K562 (cell line): Measurements from ENCODE around the gene IMMP2L. TPM values are rescaled to one million over a fixed set of nuclear protein-coding genes. Genes with fewer than 3 reads are reported as not detected.

Experiments
- ATAC-seq: fragments of 200-7000 bp; cut with Tn5 transposase; 3 replicates; pipeline ENCODE4 v1.9.1; 2020; ENCODE audit warnings: moderate library complexity
- BruUV-seq: library from RNA; stranded (reverse); fragments of 400-500 nt; replicated peaks from 2 replicates; lab custom pipeline; 2021; lab: Mats Ljungman, UMichigan
- CTCF ChIA-PET: fragments of 300-600 bp; formaldehyde crosslinking; extraction: SDS; loops from one replicate; lab custom pipeline; 2021; ENCODE audit warnings: low intra/inter-chr PET ratio; lab: Yijun Ruan, JAX
- POLR2A ChIA-PET: fragments of 300-600, 350-650 bp; sonication (Branson Sonifier 250); formaldehyde crosslinking; extraction: SDS; loops from one replicate; lab custom pipeline; 2021; ENCODE audit warnings: antibody characterized with exemption, inconsistent platforms; lab: Yijun Ruan, JAX
- DNase-seq, 4 experiments: peaks; one replicate each; pipeline versions ENCODE4 v3.0.0 to v3.0.0-alpha.2; 2011 to 2018; ENCODE audit warnings: low spot score in 3 of 4, mixed read lengths in 3 of 4; ENCODE audit errors: extremely low read depth in 1 of 4
- FAIRE-seq: peaks from 2 replicates; lab custom pipeline; 2011; peaks lifted over from hg19 to GRCh38; lab: Jason Lieb, UNC
- H2AFZ ChIP-seq: 2 replicates; pipeline ENCODE4 v1.6.0; 2011; ENCODE audit warnings: low read depth, low read length, control low read depth, inconsistent platforms
- H3K27ac ChIP-seq: fragments of 200-600 bp; 3 replicates; pipeline ENCODE4 v1.8.0; 2011; ENCODE audit warnings: low read depth, mild to moderate bottlenecking, control low read depth, inconsistent platforms, low read length, moderate library complexity, mixed read lengths; ENCODE audit errors: extremely low read depth
- H3K27me3 ChIP-seq, 2 experiments: fragments of 300-600 bp in 1 of 2; 2 replicates in 1 of 2; 3 replicates in 1 of 2; pipeline versions ENCODE4 v1.6.0 to v1.8.0; 2011; ENCODE audit warnings: inconsistent platforms in 2 of 2, low read length in 2 of 2, mild to moderate bottlenecking in 1 of 2, mixed read lengths in 1 of 2, moderate library complexity in 1 of 2; ENCODE audit not compliant: control insufficient read depth in 2 of 2, insufficient read depth in 2 of 2
- H3K36me3 ChIP-seq: fragments of 300-600 bp; 3 replicates; pipeline ENCODE4 v1.8.0; 2011; ENCODE audit warnings: mild to moderate bottlenecking, low read length, inconsistent platforms; ENCODE audit not compliant: control insufficient read depth, insufficient read depth
- H3K4me1 ChIP-seq, 2 experiments: fragments of 200-600 bp in 1 of 2; replicated peaks in 1 of 2; 2 replicates in 1 of 2; 3 replicates in 1 of 2; pipeline versions ENCODE4 v1.5.1 to v1.8.0; 2011; ENCODE audit warnings: inconsistent platforms in 2 of 2, low read length in 2 of 2, mild to moderate bottlenecking in 1 of 2, mixed read lengths in 1 of 2, moderate library complexity in 1 of 2; ENCODE audit not compliant: control insufficient read depth in 2 of 2, insufficient read depth in 2 of 2
- H3K4me2 ChIP-seq: 2 replicates; pipeline ENCODE4 v1.6.1; 2011; ENCODE audit warnings: low read length, control low read depth, inconsistent platforms, mixed read lengths; ENCODE audit not compliant: insufficient read depth
- H3K4me3 ChIP-seq: fragments of 200-600 bp; sonication (generic), shearing (Covaris generic); 2 replicates; pipeline ENCODE4 v1.5.1; 2016; ENCODE audit warnings: control low read depth, inconsistent platforms
- H3K79me2 ChIP-seq: fragments of 200-600 bp; 3 replicates; pipeline ENCODE4 v1.8.0; 2011; ENCODE audit warnings: low read length, inconsistent platforms; ENCODE audit not compliant: control insufficient read depth, insufficient read depth
- H3K9ac ChIP-seq, 2 experiments: 2 replicates each; pipeline versions ENCODE4 v1.6.0 to v1.6.1; 2011; ENCODE audit warnings: low read depth in 2 of 2, low read length in 2 of 2, control low read depth in 1 of 2, inconsistent platforms in 1 of 2, mild to moderate bottlenecking in 1 of 2, mixed read lengths in 1 of 2; ENCODE audit not compliant: insufficient read depth in 1 of 2
- H3K9me1 ChIP-seq: one replicate; pipeline ENCODE4 v1.6.0; 2011; ENCODE audit warnings: inconsistent platforms, mild to moderate bottlenecking, low read length, moderate library complexity; ENCODE audit not compliant: control insufficient read depth, insufficient read depth
- H3K9me3 ChIP-seq: replicated peaks from 2 replicates; pipeline ENCODE4 v1.5.1; 2011; ENCODE audit warnings: low read depth, low read length, inconsistent platforms; ENCODE audit not compliant: control insufficient read depth, insufficient read depth
- H4K20me1 ChIP-seq: replicated peaks from 2 replicates; pipeline ENCODE4 v1.6.1; 2011; ENCODE audit warnings: low read length, inconsistent platforms, mixed read lengths; ENCODE audit not compliant: control insufficient read depth, insufficient read depth
- BCL6 ChIP-seq: fragments of 250-450 bp; sonication (Bioruptor Pico); IDR thresholded peaks from 2 replicates; pipeline ENCODE4 v1.4.0; 2020
- CEBPB ChIP-seq: fragments of 450-650 bp; IDR thresholded peaks from 2 replicates; pipeline ENCODE4 v1.6.1; 2016; ENCODE audit warnings: missing genetic modification characterization, missing compliant biosample characterization
- CEBPG ChIP-seq, 3 experiments: fragments of 200-800 bp in 1 of 3; sonication (Bioruptor generic) in 1 of 3; sonication (generic) in 1 of 3; formaldehyde crosslinking in 1 of 3; IDR thresholded peaks in 2 of 3; conservative IDR thresholded peaks in 1 of 3; 2 replicates each; pipeline versions ENCODE4 v1.6.1 to v1.8.0; 2016 to 2022; ENCODE audit warnings: missing compliant biosample characterization in 2 of 3, missing genetic modification characterization in 2 of 3, mild to moderate bottlenecking in 1 of 3, missing genetic modification reagents in 1 of 3
- CREB3L1 ChIP-seq: fragments of 450-650 bp; IDR thresholded peaks from 2 replicates; pipeline ENCODE4 v1.6.1; 2014; ENCODE audit warnings: low read depth, mild to moderate bottlenecking, moderate library complexity, borderline replicate concordance
- DMBX1 ChIP-seq: fragments of 250-450 bp; sonication (Bioruptor Pico); IDR thresholded peaks from 2 replicates; pipeline ENCODE4 v1.8.0; 2022; ENCODE audit warnings: inconsistent platforms, mild to moderate bottlenecking, moderate library complexity, borderline replicate concordance
- EWSR1 ChIP-seq: fragments of 450-650 bp; IDR thresholded peaks from 2 replicates; pipeline ENCODE4 v1.6.1; 2018; ENCODE audit warnings: borderline replicate concordance, mild to moderate bottlenecking, low read depth, moderate library complexity; ENCODE audit not compliant: partially characterized antibody
- HDAC3 ChIP-seq: fragments of 450-650 bp; IDR thresholded peaks from 2 replicates; pipeline ENCODE4 v1.6.1; 2018; ENCODE audit warnings: borderline replicate concordance, mild to moderate bottlenecking, moderate library complexity; ENCODE audit not compliant: partially characterized antibody
- SNIP1 ChIP-seq: fragments of 450-650 bp; IDR thresholded peaks from 2 replicates; pipeline ENCODE4 v1.7.1; 2017; ENCODE audit warnings: low read depth, mild to moderate bottlenecking
- TAF7 ChIP-seq: fragments of 450-650 bp; IDR thresholded peaks from 2 replicates; pipeline ENCODE4 v1.6.1; 2016; ENCODE audit warnings: missing genetic modification characterization, missing compliant biosample characterization
- WGBS: fragments of 100-300 bp; shearing (Covaris generic); methylation state at CpG from one replicate; pipeline ENCODE4 v1.1.6; 2016; ENCODE audit warnings: low coverage, mixed read lengths; ENCODE audit not compliant: insufficient coverage; ENCODE audit errors: missing lambda C conversion rate; 5-methylcytosine and 5-hydroxymethylcytosine counted together
- in situ Hi-C: fragments of 300-500 bp; cut with MboI; formaldehyde crosslinking; loops from 4 replicates; pipeline ENCODE4 v1.15.0; 2018; ENCODE audit warnings: inconsistent platforms, mixed read lengths
- intact Hi-C: fragments of 100-400 bp; cut with micrococcal nuclease; formaldehyde crosslinking; loops from 2 replicates; pipeline ENCODE4 v1.14.2; 2022
- polyA plus RNA-seq, 8 experiments: library from polyadenylated mRNA; depleted of rRNA in 4 of 8; stranded (reverse) in 5 of 8; unstranded in 3 of 8; fragments of >200 nt; fragmentation: Nextera tagmentation in 2 of 8; fragmentation: Illumina TruSeq in 1 of 8; extraction: Ambion mirVana in 2 of 8; extraction: Trizol in 1 of 8; gene quantifications; 2 replicates each; pipeline versions ENCODE4 v1.2.1 to v1.2.3, GENCODE V29; 2011 to 2014; ENCODE audit warnings: inconsistent platforms in 1 of 8, missing spikeins in 1 of 8
- total RNA-seq, 7 experiments: library from RNA; depleted of rRNA in 6 of 7; stranded (reverse); fragments of >200 nt in 6 of 7; fragmentation: Illumina TruSeq in 2 of 7; extraction: Trizol in 2 of 7; gene quantifications; 2 replicates each; pipeline versions ENCODE4 v1.2.1 to v1.2.3, GENCODE V29; 2011 to 2021; ENCODE audit warnings: low replicate concordance in 1 of 7

Gene IMMP2L
- total and polyA plus RNA-seq, 9 of the 15 experiments (the other 6 are each of a cell fraction or from before 2014, with no cell fraction given) = 29.7 to 116 (median 53.0) TPM

- Histone ChIP-seq H2AFZ (no peak overlapping the region), H3K4me3 (no peak overlapping the region), H3K4me1 (peaks cover 0 to 4% of the 10 kb centered on the region in 2 experiments; a peak in 3 of 5 replicates), H3K36me3 (peaks cover 23% of the 10 kb centered on the region), H3K27me3 (no peaks in the 10 kb centered on the region), H3K9ac (no peak overlapping the region), H3K79me2 (no peaks in the 10 kb centered on the region), H3K9me3 (peaks cover 5% of the 10 kb centered on the region), H3K27ac (no peak overlapping the region), H3K9me1 (no peaks in the 10 kb centered on the region), H4K20me1 (no peaks in the 10 kb centered on the region), H3K4me2 (no peak overlapping the region)
- intact Hi-C loops = loop anchor here (10.0 kb wide), 1 partner anchor 488 kb away; no protein-coding TSS in a partner anchor
- TF ChIP-seq SNIP1 (no peak), EWSR1 (peak; percentile 61), CEBPB (tag) (peak; percentile 84), BCL6 (no peak), CREB3L1 (no peak), DMBX1 (CRISPR knock-in tag) (no peak), TAF7 (tag) (no peak), CEBPG (CRISPR knock-in tag; IDR thresholded peaks at IDR 0.05) (no peak), CEBPG (tag; conservative IDR thresholded peaks at IDR 0.05 in 1 of 2, IDR thresholded peaks at IDR 0.05 in 1 of 2) (peak in 1 of 2 experiments; percentile 75; a peak in 2 of 4 replicates), HDAC3 (peak; percentile 25)
- CTCF ChIA-PET = interaction anchor here (0.7 kb wide), 1 partner anchor 82 kb away, joined by 3 read pairs; no protein-coding TSS in a partner anchor
- ATAC-seq = no peak
- DNase-seq = no peak
- BruUV-seq = no TSS peak
- 92% methylated on average over 2 of the region's 2 CpGs for WGBS
- POLR2A ChIA-PET = interaction anchor here (1.0 to 1.1 kb wide), 2 partner anchors 10 to 45 kb away, joined by 3 read pairs; no protein-coding TSS in a partner anchor
- in situ Hi-C loops = no loop called here
- FAIRE-seq = no peak
These were observed 79.2 kb downstream of the IMMP2L start for GRCh38 chr7:111483078-111483477.
